ENCODE data around the gene NOTCH2.

NOTCH2 gene

GRCh38 chr1:119893827-119894700, 175.4 kb downstream of the NOTCH2 start:
- H3K27me3 Mint-ChIP-seq = peaks cover 29% of the 10 kb centered on the region
- H3K9me3 Mint-ChIP-seq = no peaks in the 10 kb centered on the region
- ATAC-seq (no peak), DNase-seq (no peak)
- peaks cover 34% of the 10 kb centered on the region for H3K4me1 Mint-ChIP-seq
- peak overlapping the region in 1 of 2 donors; percentile 15 for H3K4me3 Mint-ChIP-seq
- H3K27ac Mint-ChIP-seq = no peak overlapping the region

- Mint-ChIP-seq H3K4me1 (peaks cover 34% of the 10 kb centered on the region), H3K4me3 (peak overlapping the region in 1 of 2 donors; percentile 15), H3K9me3 (peaks cover 6 to 7% of the 10 kb centered on the region in 2 donors), H3K27me3 (peaks cover 36% of the 10 kb centered on the region), H3K27ac (no peak overlapping the region)
- ATAC-seq = peak; percentile 92
- peak; percentile 12 to 17 for DNase-seq
Observed at GRCh38 chr1:119893238-119893791, 176.1 kb downstream of the NOTCH2 start.

- DNase-seq (no peak), ATAC-seq (no peak)
- H3K4me3 Mint-ChIP-seq = no peak overlapping the region
- H3K27me3 Mint-ChIP-seq = peaks cover 44% of the 10 kb centered on the region
- peaks cover 34% of the 10 kb centered on the region for H3K4me1 Mint-ChIP-seq
- H3K27ac Mint-ChIP-seq = no peak overlapping the region
- peaks cover 8 to 14% of the 10 kb centered on the region in 2 donors for H3K9me3 Mint-ChIP-seq
Observed at GRCh38 chr1:119891386-119891785, 178.1 kb downstream of the NOTCH2 start.

- no peak for ATAC-seq
- peaks cover 26% of the 10 kb centered on the region for H3K4me1 Mint-ChIP-seq
- no peak for DNase-seq
- H3K4me3 Mint-ChIP-seq = no peak overlapping the region
- peaks cover 8 to 14% of the 10 kb centered on the region in 2 donors for H3K9me3 Mint-ChIP-seq
- H3K27ac Mint-ChIP-seq = no peak overlapping the region
- H3K27me3 Mint-ChIP-seq = peaks cover 48% of the 10 kb centered on the region
Observed at GRCh38 chr1:119888476-119888875, 181.0 kb downstream of the NOTCH2 start.

- Mint-ChIP-seq H3K4me3 (no peak overlapping the region), H3K4me1 (peaks cover 15% of the 10 kb centered on the region), H3K27me3 (peaks cover 48% of the 10 kb centered on the region), H3K9me3 (peaks cover 8 to 14% of the 10 kb centered on the region in 2 donors), H3K27ac (no peak overlapping the region)
- no peak for ATAC-seq
- DNase-seq = no peak
Observed at GRCh38 chr1:119887427-119887826, 182.0 kb downstream of the NOTCH2 start.

GRCh38 chr1:119885903-119886783, 183.3 kb downstream of the NOTCH2 start:
- ATAC-seq (peak; percentile 82), DNase-seq (peak; percentile 55 to 59)
- peaks cover 38% of the 10 kb centered on the region for H3K27me3 Mint-ChIP-seq
- peaks cover 8 to 14% of the 10 kb centered on the region in 2 donors for H3K9me3 Mint-ChIP-seq
- H3K4me1 Mint-ChIP-seq = peaks cover 5% of the 10 kb centered on the region
- H3K4me3 Mint-ChIP-seq = no peak overlapping the region
- no peak overlapping the region for H3K27ac Mint-ChIP-seq

- Mint-ChIP-seq H3K27me3 (peaks cover 41% of the 10 kb centered on the region), H3K4me3 (no peak overlapping the region), H3K27ac (no peak overlapping the region), H3K4me1 (no peaks in the 10 kb centered on the region), H3K9me3 (peaks cover 8 to 14% of the 10 kb centered on the region in 2 donors)
- DNase-seq (no peak), ATAC-seq (no peak)
Observed at GRCh38 chr1:119884711-119885110, 184.8 kb downstream of the NOTCH2 start.

GRCh38 chr1:119883826-119884225, 185.6 kb downstream of the NOTCH2 start:
- Mint-ChIP-seq H3K27ac (no peak overlapping the region), H3K27me3 (peaks cover 38% of the 10 kb centered on the region), H3K4me3 (no peak overlapping the region), H3K9me3 (peaks cover 7 to 12% of the 10 kb centered on the region in 2 donors), H3K4me1 (no peaks in the 10 kb centered on the region)
- no peak for DNase-seq
- no peak for ATAC-seq

GRCh38 chr1:119882132-119883049, 187.1 kb downstream of the NOTCH2 start:
- DNase-seq = no peak
- no peak for ATAC-seq
- Mint-ChIP-seq H3K4me1 (no peaks in the 10 kb centered on the region), H3K9me3 (no peaks in the 10 kb centered on the region), H3K27me3 (peaks cover 24% of the 10 kb centered on the region), H3K4me3 (no peak overlapping the region), H3K27ac (no peak overlapping the region)

GRCh38 chr1:119879510-119880434, 189.7 kb downstream of the NOTCH2 start:
- no peaks in the 10 kb centered on the region for H3K4me1 Mint-ChIP-seq
- no peak overlapping the region for H3K4me3 Mint-ChIP-seq
- H3K27ac Mint-ChIP-seq = peak overlapping the region in 1 of 2 donors; percentile 1
- H3K9me3 Mint-ChIP-seq = no peaks in the 10 kb centered on the region
- ATAC-seq = no peak
- DNase-seq = no peak
- H3K27me3 Mint-ChIP-seq = peaks cover 12% of the 10 kb centered on the region

GRCh38 chr1:119878171-119878570, 191.3 kb downstream of the NOTCH2 start:
- Mint-ChIP-seq H3K27ac (no peak overlapping the region), H3K27me3 (peaks cover 12% of the 10 kb centered on the region), H3K9me3 (no peaks in the 10 kb centered on the region), H3K4me1 (no peaks in the 10 kb centered on the region), H3K4me3 (no peak overlapping the region)
- ATAC-seq = no peak
- DNase-seq = no peak

GRCh38 chr1:119874186-119874585, 195.3 kb downstream of the NOTCH2 start:
- ATAC-seq (no peak), DNase-seq (no peak)
- Mint-ChIP-seq H3K9me3 (no peaks in the 10 kb centered on the region), H3K27me3 (peaks cover 22% of the 10 kb centered on the region), H3K4me1 (peaks cover 7% of the 10 kb centered on the region), H3K4me3 (no peak overlapping the region), H3K27ac (no peak overlapping the region)

GRCh38 chr1:119873135-119874015, 196.1 kb downstream of the NOTCH2 start:
- Mint-ChIP-seq H3K4me1 (peaks cover 7% of the 10 kb centered on the region), H3K4me3 (no peak overlapping the region), H3K27me3 (peaks cover 22% of the 10 kb centered on the region), H3K27ac (no peak overlapping the region), H3K9me3 (no peaks in the 10 kb centered on the region)
- no peak for DNase-seq
- peak; percentile 50 for ATAC-seq

Measured in stimulated activated naive CD8-positive, alpha-beta T cell treated with anti-CD3 and anti-CD28 coated beads, Interleukin-15, amount 100 ng/mL, for 72 hours (primary cell).